Mucosa of rectum (tissue), 2 donors: Measurements from ENCODE around the gene INA.

Experiments used
- H3K27ac ChIP-seq, 2 donors: one replicate each; pipeline ENCODE4 v1.7.0; 2013; ENCODE audit warnings: inconsistent platforms in 2 of 2, low read depth in 2 of 2, low read length in 2 of 2
- H3K27me3 ChIP-seq, 2 donors: one replicate each; pipeline ENCODE4 v1.7.0; 2013; ENCODE audit warnings: low read length in 2 of 2; ENCODE audit not compliant: control insufficient read depth in 2 of 2, insufficient read depth in 2 of 2
- H3K36me3 ChIP-seq, 2 donors: one replicate each; pipeline ENCODE4 v1.7.0; 2013; ENCODE audit warnings: low read length in 2 of 2; ENCODE audit not compliant: control insufficient read depth in 2 of 2, insufficient read depth in 2 of 2
- H3K4me1 ChIP-seq, 2 donors: one replicate each; pipeline ENCODE4 v1.7.0; 2013; ENCODE audit warnings: low read length in 2 of 2, mild to moderate bottlenecking in 1 of 2; ENCODE audit not compliant: control insufficient read depth in 2 of 2, insufficient read depth in 2 of 2
- H3K4me3 ChIP-seq, 2 donors: one replicate each; pipeline ENCODE4 v1.7.0; 2013; ENCODE audit warnings: low read length in 2 of 2
- H3K9ac ChIP-seq, 2 donors: one replicate each; pipeline ENCODE4 v1.7.0; 2013; ENCODE audit warnings: low read length in 2 of 2, low read depth in 1 of 2, mild to moderate bottlenecking in 1 of 2
- H3K9me3 ChIP-seq, 2 donors: one replicate each; pipeline ENCODE4 v1.7.0; 2013; ENCODE audit warnings: low read length in 2 of 2; ENCODE audit not compliant: control insufficient read depth in 2 of 2
- donor health status: healthy.
- donor health status: Normal muscosa, but diverticular disease.

INA gene

DNA sequence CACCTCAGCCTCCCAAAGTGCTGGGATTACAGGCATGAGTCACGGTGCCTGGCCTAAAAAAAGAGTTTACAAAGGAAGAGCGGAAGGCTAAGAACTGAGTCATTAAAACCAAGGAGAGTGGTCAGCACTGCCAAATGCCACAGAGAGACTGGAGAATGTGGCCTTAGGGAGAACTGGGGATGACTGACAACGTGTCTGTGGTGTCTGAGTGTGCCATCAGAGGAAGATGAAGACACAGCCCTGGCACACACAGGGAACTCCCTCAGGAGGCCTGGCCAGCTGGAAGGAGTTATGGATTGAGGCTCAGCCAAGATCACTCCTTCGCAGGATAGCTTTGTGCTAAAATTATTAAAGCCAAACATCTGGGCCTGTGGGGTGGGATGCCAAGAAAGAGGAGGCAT lies 3.9 kb upstream of the INA start:
- peaks cover 11 to 19% of the 10 kb centered on the region in 2 donors for H3K27me3 ChIP-seq
- peaks cover 0 to 3% of the 10 kb centered on the region in 2 donors for H3K4me1 ChIP-seq
- no peak overlapping the region for H3K4me3 ChIP-seq
- H3K9me3 ChIP-seq, result no peaks in the 10 kb centered on the region
- no peak overlapping the region for H3K9ac ChIP-seq
- H3K27ac ChIP-seq, result no peak overlapping the region
- H3K36me3 ChIP-seq, result no peaks in the 10 kb centered on the region

DNA sequence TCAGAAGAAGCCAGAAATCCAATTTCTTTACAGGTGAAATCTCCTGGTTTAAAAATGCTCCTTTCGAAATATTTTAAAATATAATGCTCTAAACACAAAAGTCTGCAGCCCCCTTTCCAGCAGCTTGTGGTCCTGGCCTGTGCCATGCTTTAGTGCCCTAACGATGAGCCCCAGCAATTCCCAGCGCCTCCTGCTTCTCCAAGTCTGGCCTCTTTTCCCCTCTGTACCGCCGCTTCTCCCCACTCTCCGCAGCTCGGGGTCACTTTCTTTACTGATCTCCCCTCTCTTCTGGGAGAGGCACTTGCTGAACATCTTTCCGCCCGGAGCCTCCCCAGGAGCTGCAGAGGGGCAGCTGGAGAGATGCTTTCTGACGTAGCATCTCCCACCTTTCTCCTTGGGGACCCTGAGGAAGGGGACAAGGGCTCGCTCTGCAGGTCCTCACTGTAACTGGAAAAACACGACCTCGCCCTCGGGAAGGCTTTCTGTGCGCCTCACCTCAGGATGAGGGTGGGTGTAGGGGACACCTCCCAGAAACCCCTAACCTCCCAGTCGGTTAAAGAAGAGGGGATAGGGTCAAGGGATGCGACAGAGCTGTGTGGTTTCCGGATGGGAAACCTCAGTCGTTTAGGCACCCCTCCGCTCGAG lies 565 bp upstream of the INA start:
- Histone ChIP-seq H3K9me3 (peaks cover 0 to 2% of the 10 kb centered on the region in 2 donors), H3K36me3 (no peaks in the 10 kb centered on the region), H3K4me1 (peaks cover 0 to 3% of the 10 kb centered on the region in 2 donors), H3K4me3 (no peak overlapping the region), H3K9ac (no peak overlapping the region), H3K27me3 (peaks cover 32 to 37% of the 10 kb centered on the region in 2 donors), H3K27ac (no peak overlapping the region)

DNA sequence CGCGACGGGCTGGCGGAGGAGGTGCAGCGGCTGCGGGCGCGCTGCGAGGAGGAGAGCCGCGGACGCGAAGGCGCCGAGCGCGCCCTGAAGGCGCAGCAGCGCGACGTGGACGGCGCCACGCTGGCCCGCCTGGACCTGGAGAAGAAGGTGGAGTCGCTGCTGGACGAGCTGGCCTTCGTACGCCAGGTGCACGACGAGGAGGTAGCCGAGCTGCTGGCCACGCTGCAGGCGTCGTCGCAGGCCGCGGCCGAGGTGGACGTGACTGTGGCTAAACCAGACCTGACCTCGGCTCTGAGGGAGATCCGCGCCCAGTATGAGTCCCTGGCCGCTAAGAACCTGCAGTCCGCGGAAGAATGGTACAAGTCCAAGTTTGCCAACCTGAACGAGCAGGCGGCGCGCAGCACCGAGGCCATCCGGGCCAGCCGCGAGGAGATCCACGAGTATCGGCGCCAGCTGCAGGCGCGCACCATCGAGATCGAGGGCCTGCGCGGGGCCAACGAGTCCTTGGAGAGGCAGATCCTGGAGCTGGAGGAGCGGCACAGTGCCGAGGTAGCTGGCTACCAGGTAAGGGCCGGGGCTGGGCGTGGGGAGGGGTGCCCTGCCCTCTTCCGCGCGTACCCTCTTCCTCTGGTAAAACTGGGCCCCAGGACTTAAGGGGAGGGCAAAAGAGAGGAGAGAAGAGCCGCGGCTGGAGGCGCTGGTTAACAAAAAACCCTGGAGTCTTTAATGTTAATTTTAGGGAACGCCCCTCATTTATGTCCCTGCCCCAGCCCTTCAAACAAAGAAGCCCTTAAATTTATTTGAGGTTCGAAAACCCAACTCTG lies 987 bp downstream of the INA start:
- H3K9me3 ChIP-seq, result peaks cover 0 to 2% of the 10 kb centered on the region in 2 donors
- H3K27me3 ChIP-seq, result peaks cover 41 to 43% of the 10 kb centered on the region in 2 donors
- H3K4me1 ChIP-seq, result peaks cover 0 to 3% of the 10 kb centered on the region in 2 donors
- H3K4me3 ChIP-seq, result no peak overlapping the region
- no peak overlapping the region for H3K27ac ChIP-seq
- no peaks in the 10 kb centered on the region for H3K36me3 ChIP-seq
- no peak overlapping the region for H3K9ac ChIP-seq

DNA sequence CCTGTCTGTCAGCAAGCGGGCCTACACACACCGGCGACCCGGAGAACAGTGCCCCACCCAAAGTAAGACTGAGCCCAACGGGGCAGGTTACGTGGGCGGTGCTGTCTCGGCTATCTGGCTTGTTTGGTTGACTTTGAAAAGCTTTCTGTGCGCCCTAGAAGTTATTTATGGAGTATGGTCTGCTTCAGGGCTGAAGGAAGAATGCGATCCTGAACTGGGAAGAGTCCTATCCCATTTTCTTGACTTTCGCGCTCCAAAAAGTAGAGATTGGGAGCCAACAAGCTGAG lies 1.5 kb downstream of the INA start:
- H3K9me3 ChIP-seq, result peaks cover 0 to 2% of the 10 kb centered on the region in 2 donors
- H3K27me3 ChIP-seq, result peaks cover 41 to 43% of the 10 kb centered on the region in 2 donors
- peaks cover 0 to 3% of the 10 kb centered on the region in 2 donors for H3K4me1 ChIP-seq
- H3K36me3 ChIP-seq, result no peaks in the 10 kb centered on the region
- H3K9ac ChIP-seq, result no peak overlapping the region
- H3K27ac ChIP-seq, result no peak overlapping the region
- no peak overlapping the region for H3K4me3 ChIP-seq

DNA sequence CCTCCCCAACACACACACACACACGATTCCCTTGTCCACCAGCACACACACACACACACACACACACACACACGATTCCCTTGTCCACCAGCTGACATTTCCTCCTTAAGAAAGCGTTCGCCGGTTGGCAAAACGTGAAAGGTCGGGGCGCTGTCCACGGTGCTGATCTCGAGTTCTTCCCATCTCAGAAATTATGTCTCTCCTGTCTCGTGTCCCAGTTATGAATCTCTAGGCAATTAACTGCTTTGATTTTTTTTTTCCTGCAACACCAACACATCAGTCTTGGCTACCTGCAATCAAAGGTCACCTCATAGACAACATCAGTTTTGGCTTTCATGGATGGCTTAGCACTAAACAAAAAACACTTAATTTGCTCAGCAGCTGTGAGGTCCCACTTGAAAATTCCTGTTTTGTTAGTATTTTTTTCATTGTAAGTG lies 1.9 kb downstream of the INA start:
- Histone ChIP-seq H3K4me1 (peaks cover 0 to 3% of the 10 kb centered on the region in 2 donors), H3K9me3 (peaks cover 0 to 2% of the 10 kb centered on the region in 2 donors), H3K27me3 (peaks cover 41 to 43% of the 10 kb centered on the region in 2 donors), H3K4me3 (no peak overlapping the region), H3K27ac (no peak overlapping the region), H3K36me3 (no peaks in the 10 kb centered on the region), H3K9ac (no peak overlapping the region)

DNA sequence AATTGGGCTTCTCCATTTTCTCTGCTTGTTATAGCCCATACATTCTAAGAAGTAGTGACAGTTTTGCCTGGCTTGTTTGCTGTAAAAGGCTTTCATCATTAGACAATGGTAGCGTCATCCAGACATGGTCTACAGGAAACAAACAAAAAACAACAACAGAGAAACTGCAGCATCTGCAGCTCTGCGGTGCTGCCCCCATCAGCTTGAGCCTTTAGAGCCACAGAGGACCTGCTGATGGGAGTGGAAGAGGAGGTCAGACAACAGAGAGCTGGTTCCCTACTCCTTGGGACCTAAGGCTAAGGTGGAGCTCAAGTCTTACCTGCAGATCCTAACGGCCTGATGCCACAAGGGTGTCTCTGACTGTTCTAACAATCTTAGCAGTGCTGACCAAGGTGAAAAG lies 3.1 kb downstream of the INA start:
- H3K27ac ChIP-seq, result no peak overlapping the region
- H3K4me1 ChIP-seq, result peaks cover 0 to 3% of the 10 kb centered on the region in 2 donors
- no peak overlapping the region for H3K9ac ChIP-seq
- no peaks in the 10 kb centered on the region for H3K36me3 ChIP-seq
- H3K27me3 ChIP-seq, result peaks cover 41 to 43% of the 10 kb centered on the region in 2 donors
- H3K9me3 ChIP-seq, result peaks cover 0 to 2% of the 10 kb centered on the region in 2 donors
- no peak overlapping the region for H3K4me3 ChIP-seq

DNA sequence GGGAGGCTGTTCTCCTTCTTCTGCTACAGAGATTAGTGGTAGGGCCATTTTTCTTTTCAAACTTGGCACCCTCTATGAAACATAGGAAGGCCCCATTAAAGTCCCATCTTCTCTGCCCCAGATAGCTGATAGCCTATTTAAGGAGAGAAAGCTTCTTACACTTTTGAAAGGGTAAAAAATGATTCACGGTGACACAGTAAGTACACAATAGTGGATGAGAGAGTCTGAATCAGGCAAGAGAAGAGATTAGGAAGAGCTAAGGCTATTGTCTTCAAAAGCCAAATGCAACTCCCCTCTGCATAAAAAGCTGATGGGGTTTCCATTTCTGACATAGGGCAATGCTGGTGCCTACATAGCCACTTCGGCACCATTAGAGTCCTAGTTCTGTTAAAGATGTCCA lies 3.6 kb downstream of the INA start:
- H3K4me1 ChIP-seq, result peaks cover 0 to 3% of the 10 kb centered on the region in 2 donors
- peaks cover 0 to 2% of the 10 kb centered on the region in 2 donors for H3K9me3 ChIP-seq

DNA sequence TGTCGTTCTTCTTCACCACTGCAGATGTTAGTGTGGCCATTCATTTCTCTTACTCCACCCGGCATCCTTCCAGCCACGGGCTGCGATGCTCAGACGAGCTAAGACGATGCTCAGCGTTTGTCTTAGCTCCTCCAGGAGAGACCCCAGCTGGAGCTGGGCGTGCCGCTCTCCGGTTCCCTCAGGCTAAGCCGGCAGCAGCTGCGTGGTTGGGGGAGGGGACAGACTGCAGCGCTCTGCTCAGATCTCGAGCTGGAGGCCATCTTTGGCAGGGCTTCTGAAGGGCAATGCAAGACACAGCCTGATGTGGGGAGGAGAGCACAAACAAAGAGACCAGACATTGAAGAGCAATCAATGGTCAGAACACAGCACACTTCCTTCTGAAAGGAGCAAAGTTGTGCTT lies 4.8 kb downstream of the INA start:
- peaks cover 0 to 2% of the 10 kb centered on the region in 2 donors for H3K9me3 ChIP-seq
- no peaks in the 10 kb centered on the region for H3K36me3 ChIP-seq
- peaks cover 33 to 39% of the 10 kb centered on the region in 2 donors for H3K27me3 ChIP-seq
- peaks cover 0 to 3% of the 10 kb centered on the region in 2 donors for H3K4me1 ChIP-seq
- no peak overlapping the region for H3K4me3 ChIP-seq
- H3K27ac ChIP-seq, result no peak overlapping the region
- H3K9ac ChIP-seq, result no peak overlapping the region

More for the DNA sequence above, 3.6 kb downstream of the INA start:
- Histone ChIP-seq H3K9ac (no peak overlapping the region), H3K27ac (no peak overlapping the region), H3K27me3 (peaks cover 41 to 45% of the 10 kb centered on the region in 2 donors), H3K4me3 (no peak overlapping the region), H3K36me3 (no peaks in the 10 kb centered on the region)

DNA sequence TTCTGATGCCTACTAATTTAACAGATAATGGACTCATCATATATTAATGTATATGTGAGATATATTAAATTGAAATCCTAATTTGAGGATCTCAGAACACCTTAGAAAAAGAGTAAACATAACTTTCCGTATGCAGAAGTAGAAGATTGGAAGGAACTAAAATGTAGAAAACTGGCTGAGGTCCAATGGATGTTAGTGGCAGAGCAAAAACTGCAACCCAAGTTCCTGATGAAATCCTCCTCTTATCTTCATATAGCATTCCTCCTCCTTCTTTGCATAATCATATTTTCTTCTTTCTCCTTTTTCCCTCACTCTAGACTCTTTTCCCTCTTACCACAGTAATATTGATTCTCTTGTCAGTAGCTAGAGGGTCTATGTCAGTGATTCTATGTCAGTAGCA lies 6.0 kb downstream of the INA start:
- H3K4me1 ChIP-seq, result no peaks in the 10 kb centered on the region
- H3K9me3 ChIP-seq, result peaks cover 0 to 2% of the 10 kb centered on the region in 2 donors
- H3K27me3 ChIP-seq, result peaks cover 25 to 38% of the 10 kb centered on the region in 2 donors
- no peak overlapping the region for H3K4me3 ChIP-seq
- H3K27ac ChIP-seq, result no peak overlapping the region
- H3K36me3 ChIP-seq, result no peaks in the 10 kb centered on the region
- H3K9ac ChIP-seq, result no peak overlapping the region

DNA sequence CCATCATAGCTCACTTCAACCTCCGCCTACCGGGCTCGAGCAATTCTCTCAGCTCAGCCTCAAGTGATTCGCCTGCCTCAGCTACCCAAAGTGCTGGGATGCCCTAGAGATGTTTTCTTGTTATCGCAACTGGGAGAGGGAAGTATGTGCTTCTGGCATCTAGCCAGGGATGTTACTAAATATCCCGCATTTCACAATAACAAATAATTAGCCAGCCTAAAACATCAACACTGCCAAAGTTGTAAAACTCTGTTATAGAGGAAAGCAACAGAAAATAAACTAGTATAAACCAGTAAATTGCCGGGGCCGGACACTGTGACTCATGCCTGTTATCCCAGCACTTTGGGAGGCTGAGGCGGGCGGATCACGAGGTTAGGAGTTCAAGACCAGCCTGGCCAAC lies 7.2 kb downstream of the INA start:
- Histone ChIP-seq H3K9me3 (no peaks in the 10 kb centered on the region), H3K27me3 (peaks cover 19 to 30% of the 10 kb centered on the region in 2 donors), H3K9ac (no peak overlapping the region), H3K36me3 (no peaks in the 10 kb centered on the region), H3K4me3 (no peak overlapping the region), H3K4me1 (no peaks in the 10 kb centered on the region), H3K27ac (no peak overlapping the region)
